ENCODE results near the gene GALNT2.

GALNT2 gene

GRCh38 chr1:230173187-230173975 is 106.3 kb downstream of the GALNT2 start:
- Histone ChIP-seq H3K9ac (ENCODE audit: low read depth, low read length) (no peak overlapping the region), H3K27ac (ENCODE audit: low read depth, low read length) (no peak overlapping the region), H3K36me3 (ENCODE audit: insufficient read depth, low read length) (peaks cover 4% of the 10 kb centered on the region; the same call in 1 of the 2 replicates), H3K4me3 (ENCODE audit: low read length) (no peak overlapping the region), H3K9me3 (ENCODE audit: insufficient read depth, low read depth, low read length) (no peaks in the 10 kb centered on the region), H3K4me1 (ENCODE audit: insufficient read depth, low read length) (peaks cover 35% of the 10 kb centered on the region), H3K27me3 (ENCODE audit: insufficient read depth, low read length) (no peaks in the 10 kb centered on the region)
- WGBS: 91% methylated on average over 11 of the region's 11 CpGs

- WGBS: 91% methylated on average over 7 of the region's 7 CpGs
Observed at GRCh38 chr1:230174041-230174440, 107.0 kb downstream of the GALNT2 start.

GRCh38 chr1:230174471-230175162 is 107.6 kb downstream of the GALNT2 start:
- Histone ChIP-seq H3K36me3 (ENCODE audit: insufficient read depth, low read length) (peaks cover 8% of the 10 kb centered on the region; the same call in 1 of the 2 replicates), H3K4me1 (ENCODE audit: insufficient read depth, low read length) (peaks cover 35% of the 10 kb centered on the region), H3K9me3 (ENCODE audit: insufficient read depth, low read depth, low read length) (no peaks in the 10 kb centered on the region), H3K27me3 (ENCODE audit: insufficient read depth, low read length) (no peaks in the 10 kb centered on the region), H3K4me3 (ENCODE audit: low read length) (no peak overlapping the region), H3K9ac (ENCODE audit: low read depth, low read length) (no peak overlapping the region), H3K27ac (ENCODE audit: low read depth, low read length) (no peak overlapping the region)
- WGBS: 86% methylated on average over 15 of the region's 15 CpGs

More at GRCh38 chr1:230174041-230174440, 107.0 kb downstream of the GALNT2 start:
- Histone ChIP-seq H3K4me3 (ENCODE audit: low read length) (no peak overlapping the region), H3K9ac (ENCODE audit: low read depth, low read length) (no peak overlapping the region), H3K36me3 (ENCODE audit: insufficient read depth, low read length) (peaks cover 8% of the 10 kb centered on the region; the same call in 1 of the 2 replicates), H3K4me1 (ENCODE audit: insufficient read depth, low read length) (peaks cover 35% of the 10 kb centered on the region), H3K27me3 (ENCODE audit: insufficient read depth, low read length) (no peaks in the 10 kb centered on the region), H3K27ac (ENCODE audit: low read depth, low read length) (no peak overlapping the region), H3K9me3 (ENCODE audit: insufficient read depth, low read depth, low read length) (no peaks in the 10 kb centered on the region)

GRCh38 chr1:230175163-230175747 is 108.2 kb downstream of the GALNT2 start:
- H3K27ac ChIP-seq (ENCODE audit: low read depth, low read length): no peak overlapping the region
- H3K9me3 ChIP-seq (ENCODE audit: insufficient read depth, low read depth, low read length): no peaks in the 10 kb centered on the region
- H3K27me3 ChIP-seq (ENCODE audit: insufficient read depth, low read length): no peaks in the 10 kb centered on the region
- peaks cover 32% of the 10 kb centered on the region for H3K4me1 ChIP-seq (ENCODE audit: insufficient read depth, low read length)
- WGBS: 90% methylated on average over 2 of the region's 4 CpGs
- H3K36me3 ChIP-seq (ENCODE audit: insufficient read depth, low read length): peaks cover 8% of the 10 kb centered on the region; the same call in 1 of the 2 replicates
- H3K4me3 ChIP-seq (ENCODE audit: low read length): no peak overlapping the region
- H3K9ac ChIP-seq (ENCODE audit: low read depth, low read length): no peak overlapping the region

- 85% methylated on average over 5 of the region's 5 CpGs for WGBS
- no peak overlapping the region for H3K27ac ChIP-seq (ENCODE audit: low read depth, low read length)
Observed at GRCh38 chr1:230175839-230176238, 108.8 kb downstream of the GALNT2 start.

GRCh38 chr1:230176326-230176725 is 109.3 kb downstream of the GALNT2 start:
- H3K4me3 ChIP-seq (ENCODE audit: low read length): no peak overlapping the region
- H3K36me3 ChIP-seq (ENCODE audit: insufficient read depth, low read length): peaks cover 8% of the 10 kb centered on the region; the same call in 1 of the 2 replicates
- H3K9me3 ChIP-seq (ENCODE audit: insufficient read depth, low read depth, low read length): no peaks in the 10 kb centered on the region
- H3K4me1 ChIP-seq (ENCODE audit: insufficient read depth, low read length): peaks cover 22% of the 10 kb centered on the region
- H3K9ac ChIP-seq (ENCODE audit: low read depth, low read length): no peak overlapping the region
- H3K27ac ChIP-seq (ENCODE audit: low read depth, low read length): no peak overlapping the region
- 96% methylated on average over 3 of the region's 4 CpGs for WGBS
- H3K27me3 ChIP-seq (ENCODE audit: insufficient read depth, low read length): no peaks in the 10 kb centered on the region

More at GRCh38 chr1:230175839-230176238, 108.8 kb downstream of the GALNT2 start:
- peaks cover 26% of the 10 kb centered on the region for H3K4me1 ChIP-seq (ENCODE audit: insufficient read depth, low read length)
- H3K9ac ChIP-seq (ENCODE audit: low read depth, low read length): no peak overlapping the region
- H3K4me3 ChIP-seq (ENCODE audit: low read length): no peak overlapping the region
- H3K9me3 ChIP-seq (ENCODE audit: insufficient read depth, low read depth, low read length): no peaks in the 10 kb centered on the region
- no peaks in the 10 kb centered on the region for H3K27me3 ChIP-seq (ENCODE audit: insufficient read depth, low read length)
- peaks cover 8% of the 10 kb centered on the region; the same call in 1 of the 2 replicates for H3K36me3 ChIP-seq (ENCODE audit: insufficient read depth, low read length)

GRCh38 chr1:230176871-230177411 is 109.9 kb downstream of the GALNT2 start:
- no peak overlapping the region for H3K4me3 ChIP-seq (ENCODE audit: low read length)

GRCh38 chr1:230179249-230179648 is 112.2 kb downstream of the GALNT2 start:
- Histone ChIP-seq H3K4me3 (ENCODE audit: low read length) (no peak overlapping the region), H3K9me3 (ENCODE audit: insufficient read depth, low read depth, low read length) (no peaks in the 10 kb centered on the region), H3K27ac (ENCODE audit: low read depth, low read length) (no peak overlapping the region), H3K36me3 (ENCODE audit: insufficient read depth, low read length) (peaks cover 8% of the 10 kb centered on the region; the same call in 1 of the 2 replicates), H3K9ac (ENCODE audit: low read depth, low read length) (no peak overlapping the region), H3K27me3 (ENCODE audit: insufficient read depth, low read length) (no peaks in the 10 kb centered on the region), H3K4me1 (ENCODE audit: insufficient read depth, low read length) (peaks cover 17% of the 10 kb centered on the region)
- 100% methylated on average over 2 of the region's 2 CpGs for WGBS

More at GRCh38 chr1:230176871-230177411, 109.9 kb downstream of the GALNT2 start:
- H3K4me1 ChIP-seq (ENCODE audit: insufficient read depth, low read length): peaks cover 17% of the 10 kb centered on the region
- 0 out of 2 replicates have a peak overlapping the region, but pooled peaks have one; percentile 25 for H3K27ac ChIP-seq (ENCODE audit: low read depth, low read length)
- WGBS: 84% methylated on average over 17 of the region's 17 CpGs
- H3K36me3 ChIP-seq (ENCODE audit: insufficient read depth, low read length): peaks cover 8% of the 10 kb centered on the region; the same call in 1 of the 2 replicates
- H3K9me3 ChIP-seq (ENCODE audit: insufficient read depth, low read depth, low read length): no peaks in the 10 kb centered on the region
- H3K9ac ChIP-seq (ENCODE audit: low read depth, low read length): no peak overlapping the region
- no peaks in the 10 kb centered on the region for H3K27me3 ChIP-seq (ENCODE audit: insufficient read depth, low read length)

- Histone ChIP-seq H3K9ac (ENCODE audit: low read depth, low read length) (peak overlapping the region; percentile 44; the same call in 1 of the 2 replicates), H3K4me1 (ENCODE audit: insufficient read depth, low read length) (peaks cover 25% of the 10 kb centered on the region), H3K4me3 (ENCODE audit: low read length) (no peak overlapping the region), H3K36me3 (ENCODE audit: insufficient read depth, low read length) (peaks cover 3% of the 10 kb centered on the region; the same call in 1 of the 2 replicates), H3K27me3 (ENCODE audit: insufficient read depth, low read length) (no peaks in the 10 kb centered on the region), H3K9me3 (ENCODE audit: insufficient read depth, low read depth, low read length) (no peaks in the 10 kb centered on the region), H3K27ac (ENCODE audit: low read depth, low read length) (peak overlapping the region; percentile 71)
- WGBS: 72% methylated on average over 10 of the region's 10 CpGs
Observed at GRCh38 chr1:230185076-230186001, 118.3 kb downstream of the GALNT2 start.
